Endothelial cell of umbilical vein (primary cell): ENCODE measurements around the gene GAL3ST2. TPM values are rescaled to one million over a fixed set of nuclear protein-coding genes. Genes with fewer than 3 reads are reported as not detected.

Experiments
- BruUV-seq: library from RNA; stranded (reverse); fragments of 400-500 nt; replicated peaks from 2 replicates; lab custom pipeline; 2021; lab: Mats Ljungman, UMichigan
- CTCF ChIA-PET: fragments of 300-600, 350-600 bp; sonication (Branson Sonifier 250); formaldehyde crosslinking; loops from one replicate; lab custom pipeline; 2021; ENCODE audit warnings: antibody characterized with exemption, inconsistent platforms; lab: Charles Lee
- POLR2A ChIA-PET: fragments of 300-600, 350-600 bp; sonication (Branson Sonifier 250); formaldehyde crosslinking; loops from one replicate; lab custom pipeline; 2021; ENCODE audit warnings: antibody characterized with exemption, inconsistent platforms; lab: Charles Lee
- DNase-seq: peaks from one replicate; pipeline ENCODE4 v3.0.0-alpha.2; 2011; ENCODE audit warnings: low read depth, low spot score
- FAIRE-seq: peaks from 2 replicates; lab custom pipeline; 2011; peaks lifted over from hg19 to GRCh38; lab: Jason Lieb, UNC
- H2AFZ ChIP-seq: 2 replicates; pipeline ENCODE4 v1.6.0; 2012; ENCODE audit warnings: low read depth, low read length, control low read depth, inconsistent platforms
- H3K27ac ChIP-seq: 2 replicates; pipeline ENCODE4 v1.5.1; 2011; ENCODE audit warnings: low read depth, mild to moderate bottlenecking, control low read depth, low read length, moderate library complexity; ENCODE audit not compliant: insufficient read depth
- H3K27me3 ChIP-seq, 2 experiments: 2 replicates each; pipeline versions ENCODE4 v1.6.0 to v1.6.1; 2011; ENCODE audit warnings: low read length in 2 of 2, mixed read lengths in 1 of 2; ENCODE audit not compliant: control insufficient read depth in 2 of 2, insufficient read depth in 2 of 2
- H3K36me3 ChIP-seq, 2 experiments: 2 replicates in 1 of 2; 3 replicates in 1 of 2; pipeline ENCODE4 v1.5.1; 2011; ENCODE audit warnings: low read length in 2 of 2, mild to moderate bottlenecking in 1 of 2, moderate library complexity in 1 of 2; ENCODE audit not compliant: control insufficient read depth in 2 of 2, insufficient read depth in 2 of 2; ENCODE audit errors: extremely low read depth in 1 of 2
- H3K4me1 ChIP-seq: 3 replicates; pipeline ENCODE4 v1.5.1; 2011; ENCODE audit warnings: mild to moderate bottlenecking, low read length; ENCODE audit not compliant: control insufficient read depth, insufficient read depth; ENCODE audit errors: extremely low read depth
- H3K4me2 ChIP-seq: 2 replicates; pipeline ENCODE4 v1.6.1; 2011; ENCODE audit warnings: low read length, control low read depth, mixed read lengths; ENCODE audit not compliant: insufficient read depth
- H3K4me3 ChIP-seq, 3 experiments: fragments of 200-600 bp in 1 of 3; sonication (generic), shearing (Covaris generic) in 1 of 3; replicated peaks in 1 of 3; 2 replicates each; pipeline ENCODE4 v1.5.1; 2011 to 2016; ENCODE audit warnings: control low read depth in 3 of 3, low read length in 3 of 3, mild to moderate bottlenecking in 2 of 3, inconsistent platforms in 1 of 3, low read depth in 1 of 3, moderate library complexity in 1 of 3; ENCODE audit not compliant: insufficient read depth in 1 of 3
- H3K79me2 ChIP-seq: 2 replicates; pipeline ENCODE4 v1.6.0; 2012; ENCODE audit warnings: low read length, inconsistent platforms; ENCODE audit not compliant: control insufficient read depth, insufficient read depth
- H3K9ac ChIP-seq: replicated peaks from 2 replicates; pipeline ENCODE3; 2011; ENCODE audit warnings: low read length, control low read depth; ENCODE audit not compliant: insufficient read depth; ENCODE audit errors: extremely low read depth
- H3K9me1 ChIP-seq: replicated peaks from 3 replicates; pipeline ENCODE4 v1.6.0; 2011; ENCODE audit warnings: mild to moderate bottlenecking, low read length; ENCODE audit not compliant: control insufficient read depth, insufficient read depth; ENCODE audit errors: extremely low read depth
- H3K9me3 ChIP-seq: replicated peaks from 2 replicates; pipeline ENCODE4 v1.5.1; 2012; ENCODE audit warnings: low read length, inconsistent platforms; ENCODE audit not compliant: control insufficient read depth, insufficient read depth
- H4K20me1 ChIP-seq: replicated peaks from 2 replicates; pipeline ENCODE3; 2011; ENCODE audit warnings: mild to moderate bottlenecking, low read length; ENCODE audit not compliant: control insufficient read depth, insufficient read depth; ENCODE audit errors: extremely low read depth
- CTCF ChIP-seq, 2 donors: IDR thresholded peaks; 1 replicate in 1 of 2; 2 replicates in 1 of 2; pipeline ENCODE4 v1.5.1; 2011; ENCODE audit warnings: low read length in 2 of 2, mild to moderate bottlenecking in 2 of 2, moderate library complexity in 2 of 2, control low read depth in 1 of 2, inconsistent platforms in 1 of 2, low read depth in 1 of 2; ENCODE audit not compliant: insufficient read depth in 1 of 2; ENCODE audit errors: extremely low read depth in 1 of 2
- EZH2 ChIP-seq: IDR thresholded peaks from 2 replicates; pipeline ENCODE4 v1.6.1; 2012; ENCODE audit warnings: borderline replicate concordance, low read depth, mild to moderate bottlenecking, moderate library complexity, low read length, inconsistent platforms; ENCODE audit not compliant: severe bottlenecking
- FOS ChIP-seq: IDR thresholded peaks from 2 replicates; pipeline ENCODE4 v1.6.1; 2011; ENCODE audit warnings: mild to moderate bottlenecking, low read length, moderate library complexity, borderline replicate concordance; ENCODE audit not compliant: insufficient read depth
- GATA2 ChIP-seq: IDR thresholded peaks from 2 replicates; pipeline ENCODE4 v1.7.0; 2011; ENCODE audit warnings: low read depth, mild to moderate bottlenecking, moderate library complexity, mixed read lengths, low read length; ENCODE audit not compliant: insufficient read length, insufficient read depth
- JUN ChIP-seq: IDR thresholded peaks from 2 replicates; pipeline ENCODE4 v1.6.1; 2011; ENCODE audit warnings: borderline replicate concordance, low read depth; ENCODE audit not compliant: insufficient read length, insufficient read depth
- MYC ChIP-seq: IDR thresholded peaks from one replicate; pipeline ENCODE4 v1.6.1; 2011; ENCODE audit warnings: mild to moderate bottlenecking, low read depth, low read length
- POLR2A ChIP-seq: IDR thresholded peaks from 2 replicates; pipeline ENCODE4 v1.6.1; 2012; ENCODE audit warnings: low read depth, mild to moderate bottlenecking, control low read depth, low read length
- POLR2AphosphoS5 ChIP-seq: IDR thresholded peaks from 2 replicates; pipeline ENCODE4 v1.6.1; 2012; ENCODE audit warnings: low read depth, mild to moderate bottlenecking, control low read depth, low read length, moderate library complexity; ENCODE audit not compliant: insufficient read depth
- dilution Hi-C: fragments of 300-500 bp; cut with MboI; formaldehyde crosslinking; loops from one replicate; pipeline ENCODE4 v1.15.0; 2019; ENCODE audit warnings: low sequenced_read_pairs; ENCODE audit not compliant: extremely low pct_ligation_motif_present
- intact Hi-C: fragments of 100-400 bp; cut with micrococcal nuclease; formaldehyde crosslinking; loops from one replicate; pipeline ENCODE4 v1.10.0; 2022
- polyA plus RNA-seq, 4 experiments: library from polyadenylated mRNA; depleted of rRNA in 3 of 4; stranded (reverse) in 3 of 4; unstranded in 1 of 4; fragments of >200 nt; gene quantifications; 2 replicates each; pipeline versions ENCODE4 v1.2.1 to v1.2.3, GENCODE V29; 2011 to 2012; ENCODE audit warnings: missing spikeins in 1 of 4
- total RNA-seq: library from RNA; stranded (reverse); gene quantifications from 2 replicates; pipeline ENCODE4 v1.2.3, GENCODE V29; 2021
- TF ChIP-seq, protein P1 (sequence below): IDR thresholded peaks from 2 replicates; pipeline ENCODE4 v1.6.1; 2011; ENCODE audit not compliant: insufficient read depth, insufficient read length

The GAL3ST2 gene
- total and polyA plus RNA-seq, 2 donors (not counting 3 experiments of a cell fraction or from before 2014, with no cell fraction given) = not detected

- Histone ChIP-seq H3K9me1 (no peaks in the 10 kb centered on the region), H3K27ac (no peak overlapping the region), H4K20me1 (no peaks in the 10 kb centered on the region), H3K9me3 (no peaks in the 10 kb centered on the region), H3K36me3 (no peaks in the 10 kb centered on the region), H3K4me2 (no peak overlapping the region), H3K4me3 (no peak overlapping the region), H3K79me2 (no peaks in the 10 kb centered on the region), H3K4me1 (no peaks in the 10 kb centered on the region), H2AFZ (no peak overlapping the region), H3K27me3 (no peaks in the 10 kb centered on the region), H3K9ac (no peak overlapping the region)
- DNase-seq (no peak), FAIRE-seq (no peak)
- BruUV-seq = no TSS peak
- POLR2A ChIA-PET = no interaction called here
- CTCF ChIA-PET = no interaction called here
- no peak for TF ChIP-seq GATA2
- TF ChIP-seq POLR2AphosphoS5 = no peak
- no peak for TF ChIP-seq POLR2A
- TF ChIP-seq JUN = no peak
- no peak for TF ChIP-seq CTCF (IDR thresholded peaks at IDR 0.05; ENCODE audit: extremely low read depth in 1 of 2, insufficient read depth in 1 of 2, low read depth in 1 of 2, low read length in 2 of 2)
- TF ChIP-seq, protein P1, sequence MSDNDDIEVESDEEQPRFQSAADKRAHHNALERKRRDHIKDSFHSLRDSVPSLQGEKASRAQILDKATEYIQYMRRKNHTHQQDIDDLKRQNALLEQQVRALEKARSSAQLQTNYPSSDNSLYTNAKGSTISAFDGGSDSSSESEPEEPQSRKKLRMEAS = no peak
- TF ChIP-seq FOS = no peak
- TF ChIP-seq MYC = no peak
- TF ChIP-seq EZH2 = no peak
- intact Hi-C loops = no loop called here
- dilution Hi-C loops = no loop called here
Observed at GRCh38 chr2:241852116-241852980, 75.7 kb downstream of the GAL3ST2 start.
